CD4-positive, alpha-beta T cell (primary cell): ENCODE measurements around the gene SMC2. TPM values are rescaled to one million over a fixed set of nuclear protein-coding genes. Genes with fewer than 3 reads are reported as not detected.

ENCODE experiments used
- ATAC-seq: fragments of 200-7000 bp; cut with Tn5 transposase; one replicate; pipeline ENCODE4 v1.10.0; 2022; ENCODE audit warnings: mild to moderate bottlenecking; ENCODE audit not compliant: poor library complexity
- CTCF ChIA-PET: fragments of 350-600 bp; sonication (Branson Sonifier 250); formaldehyde crosslinking; loops from one replicate; lab custom pipeline; 2021; ENCODE audit warnings: antibody characterized with exemption, inconsistent platforms; lab: Charles Lee
- POLR2A ChIA-PET: fragments of 350-600 bp; sonication (Branson Sonifier 250); formaldehyde crosslinking; loops from one replicate; lab custom pipeline; 2021; ENCODE audit warnings: antibody characterized with exemption, inconsistent platforms; lab: Charles Lee
- DNase-seq, 14 experiments: peaks; one replicate each; pipeline ENCODE4 v3.0.0-alpha.2; 2013 to 2020; ENCODE audit warnings: mixed read lengths in 2 of 14
- H3K27ac ChIP-seq, 2 donors: one replicate each; pipeline versions ENCODE4 v1.5.1 to v1.7.0; 2013; ENCODE audit warnings: low read length in 2 of 2, low read depth in 1 of 2, mild to moderate bottlenecking in 1 of 2
- H3K27me3 ChIP-seq, 2 experiments: 1 replicate in 1 of 2; 2 replicates in 1 of 2; pipeline versions ENCODE4 v1.6.1 to v1.7.0; 2013; ENCODE audit warnings: low read length in 2 of 2, control low read depth in 1 of 2, mild to moderate bottlenecking in 1 of 2, moderate library complexity in 1 of 2; ENCODE audit not compliant: insufficient read depth in 2 of 2, control insufficient read depth in 1 of 2
- H3K36me3 ChIP-seq: one replicate; pipeline ENCODE4 v1.6.1; 2013; ENCODE audit warnings: low read length, control low read depth; ENCODE audit not compliant: insufficient read depth
- H3K4me1 ChIP-seq: one replicate; pipeline ENCODE4 v1.6.1; 2013; ENCODE audit warnings: low read length, control low read depth; ENCODE audit not compliant: insufficient read depth
- H3K4me3 ChIP-seq: one replicate; pipeline ENCODE4 v1.5.1; 2013; ENCODE audit warnings: mild to moderate bottlenecking, low read length, moderate library complexity
- H3K9me3 ChIP-seq, 2 experiments: 1 replicate in 1 of 2; 2 replicates in 1 of 2; pipeline versions ENCODE4 v1.6.1 to v1.7.0; 2013; ENCODE audit warnings: low read length in 2 of 2, mild to moderate bottlenecking in 2 of 2, control low read depth in 1 of 2, moderate library complexity in 1 of 2; ENCODE audit not compliant: control insufficient read depth in 1 of 2, insufficient read depth in 1 of 2
- H3K27ac Mint-ChIP-seq: one replicate; pipeline ENCODE4 v1.8.0; 2020; ENCODE audit warnings: mixed read lengths
- H3K27me3 Mint-ChIP-seq: one replicate; pipeline ENCODE4 v1.8.0; 2021; ENCODE audit warnings: mixed read lengths
- H3K36me3 Mint-ChIP-seq: one replicate; pipeline ENCODE4 v1.8.0; 2021; ENCODE audit warnings: low read depth, mixed read lengths
- H3K4me1 Mint-ChIP-seq: one replicate; pipeline ENCODE4 v1.8.0; 2021; ENCODE audit warnings: low read depth, mixed read lengths
- H3K4me3 Mint-ChIP-seq: one replicate; pipeline ENCODE4 v1.8.0; 2020; ENCODE audit warnings: mild to moderate bottlenecking, mixed read lengths
- H3K9me3 Mint-ChIP-seq: one replicate; pipeline ENCODE4 v1.8.0; 2020; ENCODE audit warnings: mixed read lengths
- CTCF ChIP-seq: fragments of 200-600 bp; IDR thresholded peaks from one replicate; pipeline ENCODE4 v1.8.0; 2022; ENCODE audit warnings: antibody characterized with exemption, mild to moderate bottlenecking
- intact Hi-C, 2 experiments: fragments of 100-400 bp; cut with DNase I in 1 of 2; cut with micrococcal nuclease in 1 of 2; formaldehyde crosslinking; loops; one replicate each; pipeline versions ENCODE4 v1.15.1 to v1.9.0; 2023 to 2025; cut with DNase I, micrococcal nuclease
- total RNA-seq, 174 experiments: library from RNA in 2 of 174; stranded (reverse) in 2 of 174; gene quantifications; one replicate each; pipeline ENCODE4 v1.2.3 and lab custom pipeline; 2021 to 2026

SMC2 gene
- total RNA-seq, 2 experiments from 2014 or later, result 2.6 to 2.9 TPM

GRCh38 chr9:104104360-104104759, 10.3 kb downstream of the SMC2 start:
- Mint-ChIP-seq H3K27ac (no peak overlapping the region), H3K36me3 (peaks cover 86% of the 10 kb centered on the region), H3K27me3 (no peaks in the 10 kb centered on the region), H3K4me1 (no peaks in the 10 kb centered on the region), H3K4me3 (no peak overlapping the region), H3K9me3 (no peaks in the 10 kb centered on the region)
- Histone ChIP-seq H3K27ac (no peak overlapping the region), H3K4me3 (no peak overlapping the region), H3K4me1 (no peaks in the 10 kb centered on the region), H3K9me3 (no peaks in the 10 kb centered on the region), H3K27me3 (no peaks in the 10 kb centered on the region), H3K36me3 (peaks cover 49% of the 10 kb centered on the region)
- TF ChIP-seq CTCF, result no peak
- ATAC-seq (no peak), DNase-seq (no peak)
- ChIA-PET POLR2A (interaction anchor here (1.5 kb wide), 1 partner anchor 10 kb away, joined by 3 read pairs; the partner anchor contains the start of gene SMC2), CTCF (no interaction called here)
- intact Hi-C loops, result loop anchor here in 1 of 2 experiments (5.0 kb wide), 1 partner anchor 638 kb away; no protein-coding TSS in a partner anchor

DNA sequence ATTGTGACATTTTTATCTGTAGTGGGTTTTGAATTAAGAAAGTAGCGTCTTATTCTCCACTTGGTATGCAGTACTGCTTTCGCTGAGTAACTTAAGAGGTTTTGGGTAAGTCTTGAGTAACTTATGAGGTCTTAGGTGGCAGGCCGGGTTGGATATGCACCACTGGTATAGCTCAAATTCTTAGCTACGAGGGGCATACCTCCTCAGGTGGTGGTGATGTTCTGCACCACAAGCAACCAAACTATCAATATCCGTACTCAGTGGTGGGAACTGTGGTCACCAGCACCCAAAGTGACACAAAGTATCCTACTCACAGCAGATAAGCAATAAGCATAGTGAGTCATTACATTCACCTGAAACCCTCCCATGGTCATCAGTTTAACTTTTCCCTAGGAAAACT, 13.7 kb downstream of the SMC2 start:
- no peak for TF ChIP-seq CTCF
- Mint-ChIP-seq H3K27me3 (no peaks in the 10 kb centered on the region), H3K27ac (no peak overlapping the region), H3K36me3 (peaks cover 77% of the 10 kb centered on the region), H3K4me1 (no peaks in the 10 kb centered on the region), H3K9me3 (no peaks in the 10 kb centered on the region), H3K4me3 (no peak overlapping the region)
- intact Hi-C loops, result loop anchor here in 1 of 2 experiments (5.0 kb wide), 1 partner anchor 1360 kb away; no protein-coding TSS in a partner anchor
- DNase-seq (no peak), ATAC-seq (no peak)
- POLR2A ChIA-PET, result no interaction called here
- Histone ChIP-seq H3K27me3 (no peaks in the 10 kb centered on the region), H3K9me3 (no peaks in the 10 kb centered on the region), H3K36me3 (peaks cover 42% of the 10 kb centered on the region), H3K27ac (no peak overlapping the region), H3K4me3 (no peak overlapping the region), H3K4me1 (no peaks in the 10 kb centered on the region)
- CTCF ChIA-PET, result no interaction called here

DNA sequence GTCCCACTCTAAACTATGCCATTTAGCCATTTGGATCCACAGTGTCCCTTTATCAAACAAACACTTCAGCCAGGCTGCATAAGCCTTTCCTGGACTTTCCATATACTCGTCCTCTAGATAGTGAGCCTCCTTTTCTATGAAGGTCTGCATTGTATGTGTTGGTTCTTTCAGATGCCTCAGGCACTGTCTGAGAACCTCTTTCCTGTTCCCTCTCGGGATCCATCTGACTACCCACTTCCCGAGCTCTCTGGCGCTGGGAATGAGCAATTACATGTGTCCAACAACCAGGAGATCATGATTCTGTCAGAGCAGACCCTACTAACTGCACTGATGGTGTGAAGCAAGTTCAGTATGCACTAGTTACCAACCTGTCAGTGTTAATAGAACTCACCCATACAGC, 14.2 kb downstream of the SMC2 start:
- H3K4me1 Mint-ChIP-seq, result no peaks in the 10 kb centered on the region
- peaks cover 76% of the 10 kb centered on the region for H3K36me3 Mint-ChIP-seq
- Histone ChIP-seq H3K4me3 (no peak overlapping the region), H3K27ac (no peak overlapping the region), H3K36me3 (peaks cover 37% of the 10 kb centered on the region), H3K27me3 (no peaks in the 10 kb centered on the region), H3K9me3 (no peaks in the 10 kb centered on the region), H3K4me1 (no peaks in the 10 kb centered on the region)
- no peak overlapping the region for H3K27ac Mint-ChIP-seq
- ChIA-PET CTCF (no interaction called here), POLR2A (no interaction called here)
- intact Hi-C loops, result loop anchor here in 1 of 2 experiments (5.0 kb wide), 1 partner anchor 1359 kb away; no protein-coding TSS in a partner anchor
- no peak overlapping the region for H3K4me3 Mint-ChIP-seq
- ATAC-seq, result no peak
- DNase-seq, result no peak
- no peak for TF ChIP-seq CTCF
- no peaks in the 10 kb centered on the region for H3K9me3 Mint-ChIP-seq
- no peaks in the 10 kb centered on the region for H3K27me3 Mint-ChIP-seq
